ENCODE results near the gene KLRC4.

DNA sequence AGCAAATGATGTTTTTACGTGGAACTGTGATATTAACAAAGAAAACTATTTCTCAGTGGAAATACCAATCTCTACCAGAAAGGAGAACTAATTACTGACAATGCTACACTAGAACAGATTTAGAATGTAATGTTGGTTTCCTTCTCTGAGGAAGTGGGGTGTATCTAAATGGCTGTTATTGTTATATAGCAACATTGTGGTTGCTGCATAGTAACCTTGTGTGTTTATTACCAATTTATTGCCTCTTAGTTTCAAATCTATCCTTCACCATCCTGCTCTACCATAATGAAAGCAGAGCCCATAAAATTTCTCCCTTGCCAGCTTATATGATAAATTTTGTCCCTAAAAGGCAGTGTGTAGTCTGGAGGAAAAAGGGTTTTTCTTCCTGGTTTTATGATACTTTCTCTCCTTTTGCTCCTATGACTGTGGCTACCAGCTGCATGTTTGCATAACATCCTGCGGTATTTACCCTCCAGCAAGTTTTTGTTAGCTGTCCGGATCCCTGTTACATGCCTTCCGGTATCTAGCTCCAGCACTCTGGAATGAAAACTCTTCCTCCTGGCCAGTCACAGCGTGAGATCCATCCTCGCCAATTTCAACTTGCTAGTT, 14.1 kb downstream of the KLRC4 start:
- TF ChIP-seq, protein P1, sequence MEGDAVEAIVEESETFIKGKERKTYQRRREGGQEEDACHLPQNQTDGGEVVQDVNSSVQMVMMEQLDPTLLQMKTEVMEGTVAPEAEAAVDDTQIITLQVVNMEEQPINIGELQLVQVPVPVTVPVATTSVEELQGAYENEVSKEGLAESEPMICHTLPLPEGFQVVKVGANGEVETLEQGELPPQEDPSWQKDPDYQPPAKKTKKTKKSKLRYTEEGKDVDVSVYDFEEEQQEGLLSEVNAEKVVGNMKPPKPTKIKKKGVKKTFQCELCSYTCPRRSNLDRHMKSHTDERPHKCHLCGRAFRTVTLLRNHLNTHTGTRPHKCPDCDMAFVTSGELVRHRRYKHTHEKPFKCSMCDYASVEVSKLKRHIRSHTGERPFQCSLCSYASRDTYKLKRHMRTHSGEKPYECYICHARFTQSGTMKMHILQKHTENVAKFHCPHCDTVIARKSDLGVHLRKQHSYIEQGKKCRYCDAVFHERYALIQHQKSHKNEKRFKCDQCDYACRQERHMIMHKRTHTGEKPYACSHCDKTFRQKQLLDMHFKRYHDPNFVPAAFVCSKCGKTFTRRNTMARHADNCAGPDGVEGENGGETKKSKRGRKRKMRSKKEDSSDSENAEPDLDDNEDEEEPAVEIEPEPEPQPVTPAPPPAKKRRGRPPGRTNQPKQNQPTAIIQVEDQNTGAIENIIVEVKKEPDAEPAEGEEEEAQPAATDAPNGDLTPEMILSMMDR (conservative IDR thresholded peaks at IDR 0.05; ENCODE audit: low read depth, low read length): no peak
- TF ChIP-seq EZH2 (IDR thresholded peaks at IDR 0.05; ENCODE audit: low read length, unreplicated experiment): no peak

All from PC-3 (cell line).